Neutrophil (primary cell): ENCODE measurements around the gene MIEF2.

Source experiments
- H3K27ac ChIP-seq: fragments of 200-600 bp; sonication (generic); 2 replicates; pipeline ENCODE4 v1.5.1; 2016; ENCODE audit warnings: mild to moderate bottlenecking, moderate library complexity
- H3K27me3 ChIP-seq: fragments of 200-600 bp; sonication (generic); 2 replicates; pipeline ENCODE4 v1.6.0; 2016; ENCODE audit warnings: mild to moderate bottlenecking
- H3K36me3 ChIP-seq: fragments of 200-600 bp; sonication (generic); 2 replicates; pipeline ENCODE4 v1.5.1; 2017
- H3K4me1 ChIP-seq, 2 experiments: fragments of 200-600 bp in 1 of 2; sonication (generic) in 1 of 2; 1 replicate in 1 of 2; 2 replicates in 1 of 2; pipeline versions ENCODE4 v1.5.1 to v1.6.1; 2013 to 2016; ENCODE audit warnings: low read depth in 1 of 2, low read length in 1 of 2, mild to moderate bottlenecking in 1 of 2, moderate library complexity in 1 of 2; ENCODE audit not compliant: control insufficient read depth in 1 of 2, insufficient read depth in 1 of 2
- H3K4me3 ChIP-seq, 2 experiments: fragments of 200-600 bp in 1 of 2; sonication (generic) in 1 of 2; 1 replicate in 1 of 2; 2 replicates in 1 of 2; pipeline ENCODE4 v1.5.1; 2013 to 2016; ENCODE audit warnings: low read depth in 1 of 2, low read length in 1 of 2, mild to moderate bottlenecking in 1 of 2, moderate library complexity in 1 of 2
- H3K9me3 ChIP-seq: fragments of 200-600 bp; sonication (generic); 2 replicates; pipeline ENCODE4 v1.5.1; 2016
- TF ChIP-seq, protein P1 (sequence below): fragments of 200-600 bp; sonication (generic); IDR thresholded peaks from 2 replicates; pipeline ENCODE4 v1.5.1; 2016; ENCODE audit warnings: antibody characterized with exemption

Gene MIEF2

DNA sequence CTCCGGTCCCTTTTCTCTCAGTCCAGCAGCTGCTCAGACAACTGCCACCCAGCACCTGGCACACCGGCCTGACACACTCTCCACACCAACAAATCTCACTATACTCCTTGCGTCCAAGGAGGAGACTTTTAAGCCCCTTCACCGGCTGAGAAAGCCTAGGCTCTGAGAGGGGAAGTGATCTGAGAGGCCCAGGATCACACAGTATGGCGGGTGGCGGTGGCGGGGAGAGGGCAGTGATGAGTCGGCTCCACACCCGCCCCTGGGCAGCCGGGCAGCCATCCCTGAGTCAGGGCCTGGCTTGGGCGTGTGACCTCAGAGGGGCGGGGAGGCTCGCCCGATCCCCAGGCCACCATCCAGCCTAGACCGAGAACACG, 2.5 kb upstream of the MIEF2 start:
- H3K4me1 ChIP-seq = peaks cover 48 to 49% of the 10 kb centered on the region in 2 experiments
- H3K27ac ChIP-seq = peak overlapping the region; percentile 99
- TF ChIP-seq, protein P1, sequence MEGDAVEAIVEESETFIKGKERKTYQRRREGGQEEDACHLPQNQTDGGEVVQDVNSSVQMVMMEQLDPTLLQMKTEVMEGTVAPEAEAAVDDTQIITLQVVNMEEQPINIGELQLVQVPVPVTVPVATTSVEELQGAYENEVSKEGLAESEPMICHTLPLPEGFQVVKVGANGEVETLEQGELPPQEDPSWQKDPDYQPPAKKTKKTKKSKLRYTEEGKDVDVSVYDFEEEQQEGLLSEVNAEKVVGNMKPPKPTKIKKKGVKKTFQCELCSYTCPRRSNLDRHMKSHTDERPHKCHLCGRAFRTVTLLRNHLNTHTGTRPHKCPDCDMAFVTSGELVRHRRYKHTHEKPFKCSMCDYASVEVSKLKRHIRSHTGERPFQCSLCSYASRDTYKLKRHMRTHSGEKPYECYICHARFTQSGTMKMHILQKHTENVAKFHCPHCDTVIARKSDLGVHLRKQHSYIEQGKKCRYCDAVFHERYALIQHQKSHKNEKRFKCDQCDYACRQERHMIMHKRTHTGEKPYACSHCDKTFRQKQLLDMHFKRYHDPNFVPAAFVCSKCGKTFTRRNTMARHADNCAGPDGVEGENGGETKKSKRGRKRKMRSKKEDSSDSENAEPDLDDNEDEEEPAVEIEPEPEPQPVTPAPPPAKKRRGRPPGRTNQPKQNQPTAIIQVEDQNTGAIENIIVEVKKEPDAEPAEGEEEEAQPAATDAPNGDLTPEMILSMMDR = peak; percentile 30
- H3K27me3 ChIP-seq = no peaks in the 10 kb centered on the region
- peak overlapping the region; percentile 78 to 99 for H3K4me3 ChIP-seq
- no peaks in the 10 kb centered on the region for H3K9me3 ChIP-seq
- H3K36me3 ChIP-seq = peaks cover 39% of the 10 kb centered on the region

DNA sequence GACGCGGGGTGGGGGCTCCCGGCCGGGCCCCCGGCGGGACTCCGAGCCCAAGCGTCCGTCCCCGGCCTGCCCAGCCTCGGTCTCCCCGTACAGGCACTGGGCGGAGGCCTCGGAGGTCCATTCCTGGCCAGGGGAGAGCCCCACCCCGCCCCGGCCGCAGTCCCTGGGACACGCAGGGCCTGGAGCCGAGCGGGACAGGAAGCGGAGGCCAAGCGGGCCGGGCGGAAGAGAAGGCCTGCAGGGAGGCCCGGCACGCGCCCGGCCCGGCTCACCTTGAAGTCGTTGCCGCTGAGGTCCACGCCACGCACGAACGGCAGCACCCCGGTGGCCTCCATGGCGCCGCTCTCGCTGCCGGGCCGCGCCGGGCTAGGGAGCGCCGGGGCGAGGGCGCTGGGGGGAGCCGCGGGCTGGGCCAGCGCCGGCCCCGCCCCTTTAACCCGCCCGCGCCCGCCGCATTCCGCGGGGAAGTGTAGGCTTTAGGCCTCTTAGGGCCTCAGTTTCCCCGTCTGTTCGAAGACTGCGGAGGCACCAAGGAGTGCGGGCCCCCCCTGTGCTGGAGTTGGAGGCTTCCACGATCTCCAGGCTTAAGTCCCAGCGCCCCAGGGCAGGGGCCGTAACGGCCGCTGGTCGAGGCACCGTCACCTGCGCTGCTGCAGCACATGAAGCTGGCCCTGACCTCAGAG, 2.0 kb upstream of the MIEF2 start, which contains the start of gene FLII:
TSS of gene FLII (minus strand) at position 383 of the 683 bp plus-strand sequence. CDS start at position 335, 48 bp downstream.
- H3K27ac ChIP-seq = peak within 1 kb of the TSS; percentile 99
- no peaks in the 10 kb centered on the region for H3K9me3 ChIP-seq
- no peaks in the 10 kb centered on the region for H3K27me3 ChIP-seq
- H3K36me3 ChIP-seq = peaks cover 39% of the 10 kb centered on the region
- peaks cover 48 to 49% of the 10 kb centered on the region in 2 experiments for H3K4me1 ChIP-seq
- TF ChIP-seq, protein P1 = no peak
- H3K4me3 ChIP-seq = peak within 1 kb of the TSS; percentile 78 to 99

DNA sequence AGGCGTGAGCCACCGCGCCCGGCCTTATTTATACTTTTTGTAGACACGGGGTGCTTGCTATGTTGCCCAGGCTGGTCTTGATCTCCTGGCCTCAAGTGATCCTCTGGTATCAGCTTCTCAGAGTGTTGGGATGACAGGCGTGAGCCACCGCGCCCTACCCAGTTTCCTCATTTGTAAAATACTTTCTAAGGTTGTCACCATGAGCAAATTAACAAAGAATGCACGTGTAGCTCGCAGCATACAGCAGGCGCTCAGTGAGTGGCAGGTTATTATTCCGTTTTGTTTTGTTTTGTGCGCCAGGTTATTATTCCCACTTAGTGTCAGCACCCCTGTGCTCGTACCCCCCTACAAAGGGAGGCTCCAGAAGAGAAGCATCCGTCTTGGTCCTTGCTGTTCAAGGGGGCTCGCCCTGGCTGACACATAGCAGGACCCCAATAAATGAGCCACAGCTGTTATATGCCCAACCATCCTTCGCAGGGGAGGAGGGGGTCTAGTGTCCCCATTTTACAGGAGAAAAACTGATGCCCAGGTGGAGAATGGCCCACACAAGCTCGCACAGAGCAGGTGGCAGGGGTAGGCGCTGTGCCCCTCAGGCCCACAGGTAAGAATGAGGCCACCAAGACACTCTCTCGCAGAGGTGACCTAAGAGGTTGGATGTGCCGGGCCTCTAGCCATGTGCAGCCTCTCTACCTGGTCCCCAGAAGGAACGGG, 686 bp upstream of the MIEF2 start:
- Histone ChIP-seq H3K36me3 (peaks cover 39% of the 10 kb centered on the region), H3K27ac (peak overlapping the region; percentile 92), H3K9me3 (no peaks in the 10 kb centered on the region), H3K4me3 (peak overlapping the region; percentile 76 to 98), H3K4me1 (peaks cover 48 to 49% of the 10 kb centered on the region in 2 experiments), H3K27me3 (no peaks in the 10 kb centered on the region)
- TF ChIP-seq, protein P1 = no peak

DNA sequence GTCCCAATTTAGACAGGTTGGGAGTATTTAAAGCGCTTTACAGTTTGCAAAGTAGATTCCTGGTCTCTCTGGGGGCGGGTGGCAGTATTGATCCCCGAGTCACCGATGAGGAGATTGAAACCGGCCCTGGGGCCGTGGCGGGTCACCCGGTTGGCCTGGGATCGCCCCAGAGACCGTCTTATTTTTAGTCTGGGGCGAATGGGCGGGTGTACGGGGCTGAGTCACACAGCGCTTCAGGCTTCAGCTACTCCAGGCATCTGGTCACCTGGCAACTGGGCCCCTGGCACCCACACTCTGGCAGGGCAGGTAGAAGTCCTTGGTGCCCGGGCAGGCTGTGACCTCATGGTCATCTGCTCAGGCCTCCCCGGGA, 669 bp downstream of the MIEF2 start:
- H3K27ac ChIP-seq = peak overlapping the region; percentile 92
- H3K4me1 ChIP-seq = peaks cover 47 to 48% of the 10 kb centered on the region in 2 experiments
- TF ChIP-seq, protein P1 = no peak
- H3K36me3 ChIP-seq = peaks cover 36% of the 10 kb centered on the region
- H3K27me3 ChIP-seq = no peaks in the 10 kb centered on the region
- no peaks in the 10 kb centered on the region for H3K9me3 ChIP-seq
- peak overlapping the region; percentile 76 to 98 for H3K4me3 ChIP-seq

DNA sequence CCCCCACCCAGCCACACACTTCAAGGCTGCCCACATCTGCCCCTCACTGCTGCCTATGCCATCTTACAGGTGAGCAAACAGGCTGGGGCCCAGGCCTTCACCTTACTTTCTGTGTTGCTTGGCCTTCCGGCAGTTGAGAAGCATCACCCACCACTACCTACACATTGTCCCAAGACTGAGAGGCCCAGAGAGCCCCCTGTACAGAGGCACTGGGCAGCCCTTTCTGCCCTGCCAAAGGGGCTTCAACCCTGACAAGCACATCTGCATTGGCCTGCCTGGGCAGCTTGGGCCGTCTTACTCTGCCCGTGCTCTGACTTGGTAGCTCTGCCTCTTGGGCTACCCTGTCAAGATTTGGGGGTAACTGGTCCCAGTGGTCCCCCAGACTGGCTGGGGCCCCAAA, 1.2 kb downstream of the MIEF2 start:
- H3K9me3 ChIP-seq = no peaks in the 10 kb centered on the region
- peak overlapping the region; percentile 76 to 98 for H3K4me3 ChIP-seq
- peak overlapping the region; percentile 92 for H3K27ac ChIP-seq
- H3K27me3 ChIP-seq = no peaks in the 10 kb centered on the region
- H3K36me3 ChIP-seq = peaks cover 30% of the 10 kb centered on the region
- H3K4me1 ChIP-seq = peaks cover 42 to 43% of the 10 kb centered on the region in 2 experiments
- TF ChIP-seq, protein P1 = no peak
